NB4 (cell line): ENCODE measurements around the gene JADE3.

Experiments used
- DNase-seq: peaks from one replicate; pipeline ENCODE4 v3.0.0; 2010; ENCODE audit warnings: low read depth
- H3K4me3 ChIP-seq: one replicate; pipeline ENCODE4 v1.5.1; 2011; ENCODE audit warnings: mild to moderate bottlenecking, low read depth, low read length, moderate library complexity
- MAX ChIP-seq: IDR thresholded peaks from 2 replicates; pipeline ENCODE4 v1.6.1; 2011; ENCODE audit warnings: low read depth, low read length
- MYC ChIP-seq: IDR thresholded peaks from 2 replicates; pipeline ENCODE4 v1.6.1; 2011; ENCODE audit warnings: low read depth, low read length
- POLR2A ChIP-seq: IDR thresholded peaks from 2 replicates; pipeline ENCODE4 v1.6.1; 2011; ENCODE audit warnings: mild to moderate bottlenecking; ENCODE audit not compliant: insufficient read length; ENCODE audit errors: extremely low read depth
- TF ChIP-seq, protein P1 (sequence below): IDR thresholded peaks from one replicate; pipeline ENCODE4 v1.5.1; 2012; ENCODE audit warnings: low read depth, low read length

The JADE3 gene

DNA sequence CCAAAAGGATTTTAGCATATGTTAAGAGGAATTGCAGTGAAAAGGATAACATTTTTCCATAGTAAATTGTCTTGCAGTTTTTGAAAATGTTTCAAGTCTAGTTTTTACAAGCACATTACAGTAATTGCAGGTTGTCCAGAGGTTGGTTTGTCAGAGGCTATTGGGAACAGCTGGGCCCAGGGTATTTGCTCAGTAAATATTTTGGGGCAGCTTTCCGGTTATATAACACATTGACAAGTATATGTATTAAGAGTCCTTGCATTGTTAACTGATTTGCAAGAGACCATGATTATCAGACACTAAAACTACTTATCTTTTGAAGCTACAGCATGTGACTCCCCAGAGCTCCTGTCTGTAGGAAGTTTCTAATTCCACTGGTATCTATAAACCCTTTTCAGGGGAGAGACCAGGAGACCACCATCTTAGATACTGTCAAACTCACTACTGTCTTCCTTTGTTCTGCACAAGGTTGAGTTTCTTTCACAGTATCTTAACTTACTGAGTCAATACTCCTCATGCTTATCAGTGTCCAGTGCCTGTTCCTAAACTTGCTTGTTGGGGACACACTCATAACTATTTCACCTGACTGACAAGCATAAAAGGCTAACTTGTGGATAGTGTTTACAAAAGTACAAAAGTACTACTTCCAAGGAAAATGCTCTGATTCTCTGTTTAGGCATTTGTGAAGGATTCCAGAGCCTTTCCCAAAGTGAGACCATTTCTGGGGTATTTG is 147.1 kb downstream of the JADE3 start:
- TF ChIP-seq POLR2A (no peak), MYC (no peak), MAX (no peak)
- TF ChIP-seq, protein P1, sequence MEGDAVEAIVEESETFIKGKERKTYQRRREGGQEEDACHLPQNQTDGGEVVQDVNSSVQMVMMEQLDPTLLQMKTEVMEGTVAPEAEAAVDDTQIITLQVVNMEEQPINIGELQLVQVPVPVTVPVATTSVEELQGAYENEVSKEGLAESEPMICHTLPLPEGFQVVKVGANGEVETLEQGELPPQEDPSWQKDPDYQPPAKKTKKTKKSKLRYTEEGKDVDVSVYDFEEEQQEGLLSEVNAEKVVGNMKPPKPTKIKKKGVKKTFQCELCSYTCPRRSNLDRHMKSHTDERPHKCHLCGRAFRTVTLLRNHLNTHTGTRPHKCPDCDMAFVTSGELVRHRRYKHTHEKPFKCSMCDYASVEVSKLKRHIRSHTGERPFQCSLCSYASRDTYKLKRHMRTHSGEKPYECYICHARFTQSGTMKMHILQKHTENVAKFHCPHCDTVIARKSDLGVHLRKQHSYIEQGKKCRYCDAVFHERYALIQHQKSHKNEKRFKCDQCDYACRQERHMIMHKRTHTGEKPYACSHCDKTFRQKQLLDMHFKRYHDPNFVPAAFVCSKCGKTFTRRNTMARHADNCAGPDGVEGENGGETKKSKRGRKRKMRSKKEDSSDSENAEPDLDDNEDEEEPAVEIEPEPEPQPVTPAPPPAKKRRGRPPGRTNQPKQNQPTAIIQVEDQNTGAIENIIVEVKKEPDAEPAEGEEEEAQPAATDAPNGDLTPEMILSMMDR: no peak
- no peak for DNase-seq
- no peak overlapping the region for H3K4me3 ChIP-seq

GRCh38 chrX:47060708-47061107 is 148.5 kb downstream of the JADE3 start:
- TF ChIP-seq MYC: no peak
- TF ChIP-seq POLR2A: no peak
- no peak for DNase-seq
- H3K4me3 ChIP-seq: no peak overlapping the region

DNA sequence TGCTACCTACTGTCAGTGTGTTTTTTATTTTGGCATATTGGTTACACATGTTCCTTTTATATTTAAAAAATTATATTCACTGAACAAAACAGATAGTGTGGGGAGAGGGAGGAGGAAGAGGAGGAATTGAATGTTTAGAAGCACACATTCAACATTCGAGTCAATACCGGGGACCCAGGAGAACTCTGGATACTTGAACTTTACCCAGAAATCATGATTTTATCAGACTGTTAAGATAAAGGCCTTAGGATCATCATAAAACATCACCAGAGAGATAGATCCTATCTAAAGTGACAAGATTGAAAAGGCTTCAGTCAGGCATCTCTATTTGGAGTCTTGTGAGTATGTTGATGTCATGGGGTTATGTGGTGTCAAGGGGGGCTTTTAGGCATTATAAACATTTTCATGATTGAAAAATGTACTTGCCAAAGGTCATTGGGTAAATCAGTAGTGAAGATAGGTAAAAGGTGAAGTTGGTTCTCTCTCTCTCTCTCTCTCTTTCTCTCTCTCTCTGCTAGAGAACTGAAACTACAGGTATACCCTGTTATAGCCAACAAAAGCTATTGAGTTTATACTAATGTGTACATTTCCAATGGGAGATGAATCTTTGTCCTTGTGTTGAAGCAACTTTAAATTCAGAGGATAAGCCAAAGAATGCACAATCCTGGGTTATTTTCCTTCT is 149.2 kb downstream of the JADE3 start:
- no peak overlapping the region for H3K4me3 ChIP-seq
- TF ChIP-seq POLR2A: no peak
- no peak for TF ChIP-seq MYC
- TF ChIP-seq, protein P1: no peak
- TF ChIP-seq MAX: no peak
- DNase-seq: no peak

DNA sequence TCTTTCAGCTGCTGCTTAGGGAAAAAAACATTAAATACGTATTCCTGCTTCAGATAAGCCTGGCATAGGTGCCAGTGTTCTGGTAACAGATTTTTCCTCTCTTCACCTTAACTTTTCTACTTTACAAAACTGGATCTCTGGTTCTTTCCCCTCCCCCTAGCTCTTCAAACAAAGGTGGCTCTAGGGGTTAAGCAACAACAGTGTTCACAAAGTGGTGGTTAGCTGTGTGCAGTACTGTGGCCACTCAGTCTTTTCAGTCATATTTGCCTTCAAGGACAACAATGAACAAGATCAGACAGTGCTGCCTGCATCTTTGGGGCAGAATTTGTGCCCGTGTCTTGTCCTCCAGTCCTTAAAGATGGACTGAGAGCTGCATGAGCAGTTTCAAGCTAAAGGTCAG is 151.0 kb downstream of the JADE3 start:
- H3K4me3 ChIP-seq: no peak overlapping the region
- no peak for DNase-seq
- TF ChIP-seq POLR2A (no peak), MYC (no peak), MAX (no peak)
- TF ChIP-seq, protein P1: no peak

GRCh38 chrX:47068214-47068613 is 156.0 kb downstream of the JADE3 start:
- no peak for DNase-seq
- TF ChIP-seq MAX: no peak
- no peak for TF ChIP-seq POLR2A
- no peak for TF ChIP-seq MYC
- TF ChIP-seq, protein P1: no peak
- no peak overlapping the region for H3K4me3 ChIP-seq

DNA sequence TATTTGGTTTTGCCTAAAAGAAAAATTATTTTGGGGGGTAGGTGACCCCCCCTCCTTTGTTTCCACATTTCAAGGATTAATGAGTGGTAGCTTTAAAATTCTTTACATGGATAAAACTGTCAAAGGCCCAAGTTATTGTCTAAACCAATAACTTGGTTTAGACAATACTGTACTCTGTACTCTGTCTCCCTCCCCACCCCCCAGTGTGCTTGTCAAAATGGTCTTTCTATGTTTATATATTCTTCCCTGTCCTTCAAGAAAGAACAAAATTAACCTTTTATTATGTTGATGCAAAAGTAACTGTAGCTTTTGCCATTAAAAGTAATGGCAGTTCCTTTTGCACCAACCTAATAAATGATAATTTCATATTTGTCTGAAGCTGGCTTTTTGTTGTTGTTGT is 156.5 kb downstream of the JADE3 start:
- no peak for DNase-seq
- H3K4me3 ChIP-seq: no peak overlapping the region
- no peak for TF ChIP-seq MYC
- TF ChIP-seq, protein P1: no peak
- TF ChIP-seq MAX: no peak
- no peak for TF ChIP-seq POLR2A
